Neuronal stem cell (in vitro differentiated cells): Measurements from ENCODE around the gene LAMA5.

Source experiments
- DNase-seq: peaks from one replicate; pipeline ENCODE4 v3.0.0-alpha.2; 2013; ENCODE audit warnings: low spot score
- H2AFZ ChIP-seq: one replicate; pipeline ENCODE4 v1.6.1; 2013; ENCODE audit warnings: mild to moderate bottlenecking, low read length, inconsistent platforms
- H2AK5ac ChIP-seq: 2 replicates; pipeline ENCODE4 v1.6.1; 2013; ENCODE audit warnings: low read depth, mild to moderate bottlenecking, inconsistent platforms, low read length, moderate library complexity, mixed read lengths
- H2BK120ac ChIP-seq: 2 replicates; pipeline ENCODE4 v1.6.1; 2013; ENCODE audit warnings: low read depth, mild to moderate bottlenecking, inconsistent platforms, low read length, moderate library complexity, mixed read lengths
- H2BK12ac ChIP-seq: one replicate; pipeline ENCODE4 v1.6.1; 2013; ENCODE audit warnings: low read length, inconsistent platforms
- H2BK15ac ChIP-seq: 2 replicates; pipeline ENCODE4 v1.6.1; 2013; ENCODE audit warnings: mild to moderate bottlenecking, low read length, inconsistent platforms, mixed read lengths
- H2BK5ac ChIP-seq: one replicate; pipeline ENCODE4 v1.6.1; 2013; ENCODE audit warnings: inconsistent platforms, mild to moderate bottlenecking, low read length, moderate library complexity
- H3K14ac ChIP-seq: one replicate; pipeline ENCODE4 v1.6.1; 2013; ENCODE audit warnings: low read length, inconsistent platforms
- H3K18ac ChIP-seq: 2 replicates; pipeline ENCODE4 v1.6.1; 2013; ENCODE audit warnings: low read length, inconsistent platforms
- H3K23ac ChIP-seq: 2 replicates; pipeline ENCODE4 v1.6.1; 2013; ENCODE audit warnings: low read depth, mild to moderate bottlenecking, mixed read lengths, low read length, inconsistent platforms; ENCODE audit not compliant: poor library complexity
- H3K27ac ChIP-seq: replicated peaks from 3 replicates; pipeline ENCODE4 v1.5.1; 2013; ENCODE audit warnings: low read length, inconsistent platforms
- H3K27me3 ChIP-seq, 3 experiments: 2 replicates each; pipeline ENCODE4 v1.6.1; 2013; ENCODE audit warnings: low read length in 3 of 3, mild to moderate bottlenecking in 2 of 3, inconsistent platforms in 1 of 3, low read depth in 1 of 3, mixed read lengths in 1 of 3, moderate library complexity in 1 of 3; ENCODE audit not compliant: control insufficient read depth in 3 of 3, insufficient read depth in 3 of 3
- H3K36me3 ChIP-seq, 2 donors: replicated peaks in 1 of 2; 2 replicates each; pipeline ENCODE4 v1.6.1; 2013; ENCODE audit warnings: low read length in 2 of 2; ENCODE audit not compliant: control insufficient read depth in 2 of 2, insufficient read depth in 2 of 2
- H3K4ac ChIP-seq: 2 replicates; pipeline ENCODE4 v1.6.1; 2013; ENCODE audit warnings: inconsistent platforms, mild to moderate bottlenecking, low read length, moderate library complexity
- H3K4me1 ChIP-seq, 2 donors: 1 replicate in 1 of 2; 2 replicates in 1 of 2; pipeline ENCODE4 v1.6.1; 2013; ENCODE audit warnings: low read length in 2 of 2, low read depth in 1 of 2; ENCODE audit not compliant: control insufficient read depth in 2 of 2, insufficient read depth in 1 of 2
- H3K4me2 ChIP-seq: one replicate; pipeline ENCODE4 v1.6.1; 2013; ENCODE audit warnings: mild to moderate bottlenecking, low read length, inconsistent platforms; ENCODE audit not compliant: insufficient read depth, poor library complexity, severe bottlenecking
- H3K4me3 ChIP-seq, 2 donors: 2 replicates each; pipeline ENCODE4 v1.5.1; 2013; ENCODE audit warnings: low read length in 2 of 2, mild to moderate bottlenecking in 2 of 2, inconsistent platforms in 1 of 2, moderate library complexity in 1 of 2
- H3K79me1 ChIP-seq: one replicate; pipeline ENCODE4 v1.6.1; 2013; ENCODE audit warnings: low read depth, mild to moderate bottlenecking, inconsistent platforms, low read length, moderate library complexity
- H3K9ac ChIP-seq: one replicate; pipeline ENCODE4 v1.6.1; 2013; ENCODE audit warnings: mild to moderate bottlenecking, low read depth, low read length, inconsistent platforms; ENCODE audit not compliant: poor library complexity
- H3K9me3 ChIP-seq, 2 donors: replicated peaks in 1 of 2; 2 replicates each; pipeline versions ENCODE3 to v1.6.1; 2013; ENCODE audit warnings: low read length in 2 of 2, mild to moderate bottlenecking in 2 of 2, inconsistent platforms in 1 of 2, low read depth in 1 of 2, mixed read lengths in 1 of 2, moderate library complexity in 1 of 2; ENCODE audit not compliant: control insufficient read depth in 2 of 2, insufficient read depth in 1 of 2
- H4K8ac ChIP-seq: one replicate; pipeline ENCODE4 v1.6.1; 2013; ENCODE audit warnings: low read depth, mild to moderate bottlenecking, inconsistent platforms, low read length, moderate library complexity
- H4K91ac ChIP-seq: one replicate; pipeline ENCODE4 v1.6.1; 2013; ENCODE audit warnings: low read length, low read depth, mild to moderate bottlenecking, inconsistent platforms; ENCODE audit not compliant: poor library complexity
- WGBS, 2 donors: extraction: QIAGEN DNeasy Blood & Tissue Kit; methylation state at CpG; one replicate each; pipeline ENCODE4 v1.1.7; 2013; ENCODE audit warnings: missing lambda C conversion rate in 2 of 2, mixed read lengths in 1 of 2; ENCODE audit not compliant: insufficient read length in 2 of 2, insufficient replicate concordance in 1 of 2; ENCODE audit errors: extremely low coverage in 2 of 2; 5-methylcytosine and 5-hydroxymethylcytosine counted together

Gene LAMA5

DNA sequence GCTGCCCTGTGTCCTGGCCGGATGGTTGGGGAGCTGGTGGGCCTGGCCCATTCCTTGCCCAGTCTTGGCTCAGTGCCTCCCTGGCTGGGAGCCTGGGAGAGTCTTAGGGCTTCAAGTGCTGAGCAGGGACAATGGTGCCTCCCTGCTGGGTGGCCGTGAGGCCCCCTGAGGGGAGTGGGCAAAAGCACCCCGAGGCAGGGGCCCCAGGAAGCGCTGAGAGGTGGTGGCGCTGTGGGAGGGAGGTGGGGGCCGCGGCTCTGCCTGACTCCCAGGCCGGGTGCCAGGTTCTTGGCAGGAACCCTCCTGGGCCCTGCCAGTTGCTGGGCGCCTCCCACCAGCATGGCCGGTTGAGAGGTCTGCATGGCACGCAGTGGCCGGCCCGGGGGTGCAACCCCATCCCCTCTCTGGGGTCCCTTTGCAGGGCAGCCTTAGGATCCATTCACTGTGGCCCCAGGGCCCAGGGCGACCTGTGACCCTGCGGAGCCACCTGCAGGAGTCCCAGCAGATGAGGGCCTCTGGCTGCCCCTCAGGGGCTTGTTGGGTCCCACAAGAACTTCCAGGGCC is 10.6 kb upstream of the LAMA5 start:
- no peak overlapping the region for H3K14ac ChIP-seq
- no peak overlapping the region for H3K27ac ChIP-seq
- H3K4me1 ChIP-seq = peaks cover 7 to 17% of the 10 kb centered on the region in 2 donors

DNA sequence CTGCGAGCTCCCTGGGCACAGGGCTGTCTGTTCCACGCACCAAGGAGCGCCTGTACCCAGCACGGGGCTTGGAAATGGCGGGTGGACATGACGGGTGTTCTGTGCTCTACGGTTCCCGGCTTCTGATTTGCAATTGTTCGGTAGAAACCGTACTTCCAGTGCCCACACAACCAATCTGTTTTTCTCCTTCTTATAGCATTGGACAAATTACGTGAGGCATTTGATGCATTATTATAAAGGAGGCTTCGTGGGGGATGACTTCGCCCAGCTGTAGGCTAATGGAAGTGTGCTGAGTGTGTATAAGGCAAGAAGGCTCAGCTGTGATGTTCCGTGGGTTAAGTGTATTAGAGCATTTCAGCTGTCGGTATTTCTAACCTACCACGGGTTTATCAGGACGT is 10.0 kb upstream of the LAMA5 start:
- WGBS, 2 donors = no CpG with 5 or more reads among the region's 17 CpGs
- H3K27ac ChIP-seq = peak overlapping the region; percentile 88
- peak overlapping the region in 1 of 2 donors; percentile 9 for H3K4me3 ChIP-seq
- H3K79me1 ChIP-seq = no peaks in the 10 kb centered on the region
- no peak overlapping the region for H2AFZ ChIP-seq
- peaks cover 7 to 17% of the 10 kb centered on the region in 2 donors for H3K4me1 ChIP-seq
- peak overlapping the region; percentile 55 for H2BK5ac ChIP-seq
- no peaks in the 10 kb centered on the region for H3K27me3 ChIP-seq
- peak overlapping the region; percentile 25 for H3K23ac ChIP-seq
- no peak overlapping the region for H3K14ac ChIP-seq
- H2BK15ac ChIP-seq = peak overlapping the region; percentile 63
- H3K9ac ChIP-seq = no peak overlapping the region
- H3K36me3 ChIP-seq = peaks cover 7 to 8% of the 10 kb centered on the region in 2 donors
- H2BK12ac ChIP-seq = no peak overlapping the region
- peaks cover 3 to 9% of the 10 kb centered on the region in 2 donors for H3K9me3 ChIP-seq
- H3K4ac ChIP-seq = no peak overlapping the region
- no peak overlapping the region for H4K8ac ChIP-seq
- H3K4me2 ChIP-seq = no peak overlapping the region
- no peak overlapping the region for H4K91ac ChIP-seq
- DNase-seq = no peak
- peak overlapping the region; percentile 89 for H3K18ac ChIP-seq
- peak overlapping the region; percentile 13 for H2BK120ac ChIP-seq
- H2AK5ac ChIP-seq = peak overlapping the region; percentile 61

More for the DNA sequence above, 10.6 kb upstream of the LAMA5 start:
- Histone ChIP-seq H2AFZ (no peak overlapping the region), H2BK120ac (no peak overlapping the region), H3K27me3 (no peaks in the 10 kb centered on the region), H3K9me3 (peaks cover 3 to 9% of the 10 kb centered on the region in 2 donors), H4K91ac (peak overlapping the region; percentile 14), H3K79me1 (no peaks in the 10 kb centered on the region), H3K9ac (peak overlapping the region; percentile 18), H2BK15ac (no peak overlapping the region), H4K8ac (no peak overlapping the region), H2BK12ac (peak overlapping the region; percentile 35), H3K4me2 (no peak overlapping the region), H3K18ac (peak overlapping the region; percentile 27), H3K36me3 (peaks cover 12 to 13% of the 10 kb centered on the region in 2 donors), H3K4ac (no peak overlapping the region), H3K23ac (peak overlapping the region; percentile 61), H3K4me3 (no peak overlapping the region), H2AK5ac (peak overlapping the region; percentile 95), H2BK5ac (peak overlapping the region; percentile 88)
- no peak for DNase-seq
- no CpG with 5 or more reads among the region's 15 CpGs for whole genome bisulfite sequencing, 2 donors

DNA sequence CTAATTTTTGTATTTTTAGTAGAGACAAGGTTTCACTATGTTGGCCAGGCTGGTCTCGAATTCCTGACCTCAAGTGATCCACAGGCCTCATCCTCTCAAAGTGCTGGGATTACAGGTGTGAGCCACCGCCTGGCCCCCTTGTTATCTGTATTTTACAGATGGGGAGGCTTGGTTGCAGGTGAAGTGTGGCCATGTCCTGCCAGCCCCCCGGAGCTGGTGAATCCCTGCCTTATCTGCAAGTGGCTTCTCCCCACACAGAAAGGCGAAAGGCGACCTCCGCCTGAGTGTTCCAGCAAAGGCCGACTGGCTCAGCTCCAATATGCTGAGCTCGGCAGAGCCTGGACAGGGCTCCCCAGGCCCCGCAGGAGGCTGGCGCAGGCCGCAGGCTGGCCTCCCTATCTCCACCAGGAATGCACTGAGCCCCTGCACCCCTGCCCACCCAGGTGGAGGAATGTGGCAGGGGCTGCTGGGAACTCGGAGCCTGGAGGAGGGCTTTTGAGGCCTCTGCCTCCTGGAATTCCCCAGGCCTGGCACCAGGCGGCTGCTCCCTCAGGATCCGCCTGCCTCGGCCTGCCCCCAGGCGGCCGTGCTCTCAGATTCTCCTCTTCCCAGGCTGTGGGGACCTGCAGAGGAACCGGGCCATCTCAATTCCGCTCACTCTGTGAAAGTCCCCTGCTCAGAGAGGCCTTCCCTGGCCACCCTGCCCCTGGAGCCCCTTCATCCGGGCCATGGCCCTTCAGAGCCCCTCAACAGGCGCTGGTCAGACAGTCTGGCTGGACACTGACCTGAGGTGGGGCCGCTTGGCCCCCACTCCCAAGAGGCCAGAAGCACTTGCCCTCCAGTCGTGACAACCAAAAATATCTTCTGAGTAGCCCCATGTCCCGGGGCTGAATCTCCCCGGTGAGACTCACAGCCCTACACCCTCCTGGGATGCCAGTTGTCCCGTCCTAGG is 9.3 kb upstream of the LAMA5 start:
- H3K36me3 ChIP-seq = peaks cover under 1 to 5% of the 10 kb centered on the region in 2 donors
- H2AFZ ChIP-seq = no peak overlapping the region
- peak; percentile 86 for DNase-seq
- H3K9ac ChIP-seq = peak overlapping the region; percentile 32
- peak overlapping the region; percentile 25 for H3K23ac ChIP-seq
- peak overlapping the region; percentile 96 for H2BK120ac ChIP-seq
- no peak overlapping the region for H4K91ac ChIP-seq
- H3K4me1 ChIP-seq = peaks cover 7 to 17% of the 10 kb centered on the region in 2 donors
- WGBS, 2 donors = no CpG with 5 or more reads among the region's 26 CpGs
- H3K27ac ChIP-seq = peak overlapping the region; percentile 88
- no peak overlapping the region for H3K4me2 ChIP-seq
- peak overlapping the region; percentile 61 for H2AK5ac ChIP-seq
- no peaks in the 10 kb centered on the region for H3K79me1 ChIP-seq
- peaks cover 3 to 9% of the 10 kb centered on the region in 2 donors for H3K9me3 ChIP-seq
- no peak overlapping the region for H3K4ac ChIP-seq
- H2BK12ac ChIP-seq = no peak overlapping the region
- peak overlapping the region; percentile 98 for H2BK5ac ChIP-seq
- H2BK15ac ChIP-seq = peak overlapping the region; percentile 63
- peak overlapping the region; percentile 90 for H3K18ac ChIP-seq
- H3K4me3 ChIP-seq = peak overlapping the region in 1 of 2 donors; percentile 9
- no peak overlapping the region for H4K8ac ChIP-seq
- H3K27me3 ChIP-seq = no peaks in the 10 kb centered on the region
- no peak overlapping the region for H3K14ac ChIP-seq
